H1 (cell line): ENCODE data around the gene R3HDM1. TPM values are rescaled to one million over a fixed set of nuclear protein-coding genes. Genes with fewer than 3 reads are reported as not detected.

Experiments
- CTCF ChIA-PET: fragments of 300-600 bp; sonication (Branson Sonifier 250); formaldehyde crosslinking; loops from one replicate; lab custom pipeline; 2021; ENCODE audit not compliant: partially characterized antibody; lab: Charles Lee
- POLR2A ChIA-PET: fragments of 300-600 bp; sonication (Branson Sonifier 250); formaldehyde crosslinking; loops from one replicate; lab custom pipeline; 2021; ENCODE audit warnings: inconsistent platforms; ENCODE audit not compliant: partially characterized antibody; lab: Charles Lee
- DNase-seq, 2 experiments: peaks; one replicate each; pipeline versions ENCODE4 v3.0.0 to v3.0.0-alpha.2; 2010 to 2022; ENCODE audit warnings: low spot score in 2 of 2, low read depth in 1 of 2, mixed read lengths in 1 of 2
- FAIRE-seq: peaks from 2 replicates; lab custom pipeline; 2011; peaks lifted over from hg19 to GRCh38; lab: Jason Lieb, UNC
- H2AFZ ChIP-seq: 2 replicates; pipeline ENCODE4 v1.8.1; 2012; ENCODE audit warnings: low read length, inconsistent platforms
- H2AK5ac ChIP-seq: 2 replicates; pipeline ENCODE4 v1.6.1; 2013; ENCODE audit warnings: low read depth, low read length
- H2BK120ac ChIP-seq: replicated peaks from 2 replicates; pipeline ENCODE3; 2013; ENCODE audit warnings: low read depth, low read length, inconsistent platforms
- H2BK12ac ChIP-seq: 2 replicates; pipeline ENCODE4 v1.6.1; 2013; ENCODE audit warnings: low read depth, low read length
- H2BK15ac ChIP-seq: 2 replicates; pipeline ENCODE4 v1.6.1; 2013; ENCODE audit warnings: low read length
- H2BK20ac ChIP-seq: 2 replicates; pipeline ENCODE4 v1.6.1; 2013; ENCODE audit warnings: low read length
- H2BK5ac ChIP-seq: 2 replicates; pipeline ENCODE4 v1.6.1; 2013; ENCODE audit warnings: low read depth, low read length
- H3K14ac ChIP-seq: 2 replicates; pipeline ENCODE4 v1.6.1; 2013; ENCODE audit warnings: inconsistent platforms; ENCODE audit not compliant: insufficient read length
- H3K18ac ChIP-seq: 2 replicates; pipeline ENCODE4 v1.6.1; 2013; ENCODE audit warnings: low read length; ENCODE audit errors: extremely low read depth
- H3K23ac ChIP-seq: 2 replicates; pipeline ENCODE4 v1.6.1; 2013; ENCODE audit warnings: inconsistent platforms; ENCODE audit not compliant: insufficient read length
- H3K23me2 ChIP-seq: 2 replicates; pipeline ENCODE4 v1.6.1; 2013; ENCODE audit warnings: low read depth, low read length
- H3K27ac ChIP-seq: 2 replicates; pipeline ENCODE4 v1.6.1; 2011; ENCODE audit warnings: low read depth, low read length, inconsistent platforms
- H3K27me3 ChIP-seq, 4 experiments: replicated peaks in 1 of 4; 1 replicate in 1 of 4; 2 replicates in 3 of 4; pipeline versions ENCODE4 v1.6.1 to v1.8.1; 2011 to 2013; ENCODE audit warnings: low read length in 3 of 4, mild to moderate bottlenecking in 3 of 4, inconsistent platforms in 2 of 4, mixed read lengths in 2 of 4, moderate library complexity in 1 of 4; ENCODE audit not compliant: control insufficient read depth in 3 of 4, insufficient read depth in 3 of 4; ENCODE audit errors: extremely low read depth in 1 of 4
- H3K36me3 ChIP-seq, 4 experiments: 2 replicates each; pipeline versions ENCODE4 v1.6.1 to v1.8.1; 2011 to 2013; ENCODE audit warnings: mild to moderate bottlenecking in 4 of 4, low read length in 3 of 4, moderate library complexity in 2 of 4, control low read depth in 1 of 4, inconsistent platforms in 1 of 4; ENCODE audit not compliant: insufficient read depth in 4 of 4, control insufficient read depth in 2 of 4
- H3K4ac ChIP-seq: replicated peaks from 2 replicates; pipeline ENCODE3; 2013; ENCODE audit warnings: low read length, low read depth, mixed read lengths, inconsistent platforms; ENCODE audit not compliant: insufficient read length
- H3K4me1 ChIP-seq, 4 experiments: replicated peaks in 1 of 4; 1 replicate in 1 of 4; 2 replicates in 3 of 4; pipeline versions ENCODE4 v1.6.1 to v1.8.1; 2011 to 2013; ENCODE audit warnings: low read length in 3 of 4, inconsistent platforms in 2 of 4, mixed read lengths in 1 of 4; ENCODE audit not compliant: insufficient read depth in 4 of 4, control insufficient read depth in 3 of 4
- H3K4me2 ChIP-seq, 2 experiments: 2 replicates each; pipeline versions ENCODE4 v1.6.1 to v1.8.1; 2011 to 2013; ENCODE audit warnings: low read depth in 2 of 2, low read length in 2 of 2, control low read depth in 1 of 2, inconsistent platforms in 1 of 2, mild to moderate bottlenecking in 1 of 2; ENCODE audit not compliant: insufficient read depth in 1 of 2
- H3K4me3 ChIP-seq, 4 experiments: fragments of 200-600, 300-600 bp in 1 of 4; sonication (generic), shearing (Covaris generic), sonication (Bioruptor Twin) in 1 of 4; 2 replicates each; pipeline versions ENCODE4 v1.5.1 to v1.8.1; 2011 to 2016; ENCODE audit warnings: low read length in 4 of 4, low read depth in 3 of 4, control low read depth in 2 of 4, inconsistent platforms in 2 of 4, mild to moderate bottlenecking in 2 of 4, mixed read lengths in 1 of 4, moderate library complexity in 1 of 4; ENCODE audit not compliant: insufficient read depth in 2 of 4; ENCODE audit errors: extremely low read depth in 1 of 4
- H3K56ac ChIP-seq: replicated peaks from 2 replicates; pipeline ENCODE3; 2013; ENCODE audit warnings: low read depth, mild to moderate bottlenecking, mixed read lengths, low read length, inconsistent platforms; ENCODE audit not compliant: insufficient read length
- H3K79me1 ChIP-seq: 2 replicates; pipeline ENCODE4 v1.6.1; 2013; ENCODE audit warnings: low read depth, low read length, control low read depth
- H3K79me2 ChIP-seq, 2 experiments: 2 replicates each; pipeline versions ENCODE4 v1.6.1 to v1.8.1; 2012 to 2013; ENCODE audit warnings: low read length in 2 of 2, mild to moderate bottlenecking in 2 of 2, inconsistent platforms in 1 of 2; ENCODE audit not compliant: insufficient read depth in 2 of 2, control insufficient read depth in 1 of 2
- H3K9ac ChIP-seq, 4 experiments: replicated peaks in 1 of 4; 1 replicate in 1 of 4; 2 replicates in 3 of 4; pipeline versions ENCODE4 v1.6.1 to v1.8.1; 2011 to 2013; ENCODE audit warnings: low read depth in 3 of 4, low read length in 3 of 4, control low read depth in 2 of 4, mild to moderate bottlenecking in 2 of 4, moderate library complexity in 2 of 4, inconsistent platforms in 1 of 4; ENCODE audit errors: extremely low read depth in 1 of 4
- H3K9me3 ChIP-seq, 2 experiments: 2 replicates each; pipeline versions ENCODE4 v1.6.1 to v1.8.1; 2012 to 2013; ENCODE audit warnings: mild to moderate bottlenecking in 2 of 2, moderate library complexity in 2 of 2, control low read depth in 1 of 2, inconsistent platforms in 1 of 2, low read depth in 1 of 2, low read length in 1 of 2, mixed read lengths in 1 of 2; ENCODE audit not compliant: insufficient read depth in 2 of 2
- H4K20me1 ChIP-seq, 2 experiments: replicated peaks in 1 of 2; 2 replicates each; pipeline versions ENCODE3 to v1.8.1; 2011 to 2013; ENCODE audit warnings: inconsistent platforms in 2 of 2, low read length in 2 of 2, mild to moderate bottlenecking in 1 of 2; ENCODE audit not compliant: insufficient read depth in 2 of 2, control insufficient read depth in 1 of 2
- H4K5ac ChIP-seq: 2 replicates; pipeline ENCODE4 v1.6.1; 2013; ENCODE audit warnings: low read length, low read depth, mixed read lengths, inconsistent platforms; ENCODE audit not compliant: insufficient read length
- H4K8ac ChIP-seq: 2 replicates; pipeline ENCODE4 v1.8.0; 2013; ENCODE audit warnings: mild to moderate bottlenecking, moderate library complexity, low read length, inconsistent platforms; ENCODE audit not compliant: insufficient read depth; ENCODE audit errors: extremely low read depth
- H4K91ac ChIP-seq: replicated peaks from 2 replicates; pipeline ENCODE3; 2013; ENCODE audit warnings: low read length, mixed read lengths, inconsistent platforms; ENCODE audit not compliant: insufficient read length
- RXRA ChIP-seq: IDR thresholded peaks from 2 replicates; pipeline ENCODE4 v1.6.1; 2011; ENCODE audit warnings: low read depth, mild to moderate bottlenecking, low read length, moderate library complexity; ENCODE audit not compliant: insufficient read depth
- SRF ChIP-seq: IDR thresholded peaks from 2 replicates; pipeline ENCODE4 v1.6.1; 2011; ENCODE audit warnings: mild to moderate bottlenecking, low read depth, low read length, moderate library complexity
- TEAD4 ChIP-seq: IDR thresholded peaks from 2 replicates; pipeline ENCODE4 v1.6.1; 2012; ENCODE audit warnings: low read depth, low read length, inconsistent platforms, mixed read lengths
- WGBS, 2 experiments: shearing (Covaris generic) in 1 of 2; methylation state at CpG; one replicate each; pipeline versions ENCODE4 v1.1.6 to v1.1.7; 2013 to 2015; ENCODE audit warnings: low lambda C conversion rate in 2 of 2, mixed read lengths in 2 of 2, inconsistent platforms in 1 of 2, low coverage in 1 of 2, missing lambda C conversion rate in 1 of 2; ENCODE audit not compliant: insufficient replicate concordance in 2 of 2, insufficient coverage in 1 of 2, insufficient read length in 1 of 2; ENCODE audit errors: extremely low coverage in 1 of 2, missing lambda C conversion rate in 1 of 2; 5-methylcytosine and 5-hydroxymethylcytosine counted together
- polyA plus RNA-seq, 7 experiments: library from polyadenylated mRNA; depleted of rRNA in 3 of 7; stranded (reverse) in 5 of 7; unstranded in 2 of 7; fragments of >200 nt in 5 of 7; fragments of 200-250 nt in 2 of 7; gene quantifications; 1 replicate in 5 of 7; 2 replicates in 1 of 7; 4 replicates in 1 of 7; pipeline versions ENCODE4 v1.2.1 to v1.2.3, GENCODE V29; 2011 to 2013; ENCODE audit warnings: missing spikeins in 2 of 7, mixed read lengths in 2 of 7
- total RNA-seq: library from RNA; stranded (reverse); fragmentation: NEBNext Ultra II Directional; extraction: Animal tissue kit (Norgen Biotek cat#: 25700); gene quantifications from 2 replicates; pipeline ENCODE4 v1.2.1, GENCODE V29; 2021
- TF ChIP-seq, protein P1 (sequence below): IDR thresholded peaks from 2 replicates; pipeline ENCODE4 v1.6.1; 2012; ENCODE audit warnings: inconsistent platforms
- TF ChIP-seq, protein P2 (sequence below): IDR thresholded peaks from 2 replicates; pipeline ENCODE4 v1.6.1; 2011; ENCODE audit warnings: low read length, improper control_type of control experiment

R3HDM1 gene
- total and polyA plus RNA-seq, 2 of the 8 experiments (the other 6 are each of a cell fraction or from before 2014, with no cell fraction given): 77.7 to 120 TPM

DNA sequence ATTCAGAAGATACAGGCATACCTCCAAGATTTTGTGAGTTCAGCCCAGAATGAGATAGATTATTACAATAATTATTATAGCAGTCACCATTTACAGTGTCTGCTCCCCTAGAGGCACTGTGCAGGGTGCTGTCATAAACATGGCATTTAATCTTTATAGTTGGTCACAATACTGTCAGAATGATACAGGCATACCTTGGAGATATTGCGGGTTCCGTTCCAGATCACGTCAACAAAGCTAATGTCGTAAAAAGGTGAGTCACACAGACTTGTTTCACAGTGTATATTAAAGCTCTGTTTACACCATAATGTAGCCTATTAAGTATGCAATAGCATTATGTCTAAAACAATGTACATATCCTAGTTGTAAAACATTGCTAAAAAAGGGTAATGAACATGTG, 45.8 kb upstream of the R3HDM1 start:
- no peaks in the 10 kb centered on the region for H3K23me2 ChIP-seq
- no peak overlapping the region for H3K27ac ChIP-seq
- 91% methylated on average over 4 of the region's 4 CpGs; no CpG with 5 or more reads in 1 of the 2 experiments for WGBS, 2 experiments
- H3K18ac ChIP-seq: no peak overlapping the region
- H3K56ac ChIP-seq: no peak overlapping the region
- DNase-seq (no peak), FAIRE-seq (no peak)
- H3K23ac ChIP-seq: no peak overlapping the region
- H3K4ac ChIP-seq: no peak overlapping the region
- H2BK20ac ChIP-seq: no peak overlapping the region
- TF ChIP-seq RXRA (no peak), SRF (no peak), TEAD4 (no peak)
- TF ChIP-seq, protein P1, sequence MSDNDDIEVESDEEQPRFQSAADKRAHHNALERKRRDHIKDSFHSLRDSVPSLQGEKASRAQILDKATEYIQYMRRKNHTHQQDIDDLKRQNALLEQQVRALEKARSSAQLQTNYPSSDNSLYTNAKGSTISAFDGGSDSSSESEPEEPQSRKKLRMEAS: no peak
- TF ChIP-seq, protein P2, sequence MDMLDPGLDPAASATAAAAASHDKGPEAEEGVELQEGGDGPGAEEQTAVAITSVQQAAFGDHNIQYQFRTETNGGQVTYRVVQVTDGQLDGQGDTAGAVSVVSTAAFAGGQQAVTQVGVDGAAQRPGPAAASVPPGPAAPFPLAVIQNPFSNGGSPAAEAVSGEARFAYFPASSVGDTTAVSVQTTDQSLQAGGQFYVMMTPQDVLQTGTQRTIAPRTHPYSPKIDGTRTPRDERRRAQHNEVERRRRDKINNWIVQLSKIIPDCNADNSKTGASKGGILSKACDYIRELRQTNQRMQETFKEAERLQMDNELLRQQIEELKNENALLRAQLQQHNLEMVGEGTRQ: no peak
- no peaks in the 10 kb centered on the region for H3K4me1 ChIP-seq
- H4K91ac ChIP-seq: no peak overlapping the region
- no peak overlapping the region for H2BK120ac ChIP-seq
- no peak overlapping the region for H2AK5ac ChIP-seq
- CTCF ChIA-PET: no interaction called here
- no peaks in the 10 kb centered on the region for H3K9me3 ChIP-seq
- no peaks in the 10 kb centered on the region for H3K79me2 ChIP-seq
- H3K79me1 ChIP-seq: no peaks in the 10 kb centered on the region
- H2BK5ac ChIP-seq: no peak overlapping the region
- H3K4me3 ChIP-seq: no peak overlapping the region
- no peak overlapping the region for H2BK12ac ChIP-seq
- no peak overlapping the region for H3K14ac ChIP-seq
- H3K4me2 ChIP-seq: no peak overlapping the region
- no peak overlapping the region for H4K5ac ChIP-seq
- no peak overlapping the region for H4K8ac ChIP-seq
- H2AFZ ChIP-seq: no peak overlapping the region
- H2BK15ac ChIP-seq: no peak overlapping the region
- H3K36me3 ChIP-seq: peaks cover 0 to 7% (median 2%) of the 10 kb centered on the region in 4 experiments; a peak in 5 of 8 replicates
- POLR2A ChIA-PET: no interaction called here
- no peaks in the 10 kb centered on the region for H4K20me1 ChIP-seq
- no peak overlapping the region for H3K9ac ChIP-seq
- no peaks in the 10 kb centered on the region for H3K27me3 ChIP-seq
